ENCODE measurements around the gene ACVR1.
A peak's percentile ranks its signal among the peaks of the same experiment; 100 is the strongest.

The ACVR1 gene

GRCh38 chr2:157876066-157876785, at the start of gene ACVR1:
Gene ACVR1 (minus strand): TSS chr2:157876330. CDS start chr2:157799493, 76,837 bp downstream.
- peak; percentile 19 to 71 (median 49) for DNase-seq

DNA sequence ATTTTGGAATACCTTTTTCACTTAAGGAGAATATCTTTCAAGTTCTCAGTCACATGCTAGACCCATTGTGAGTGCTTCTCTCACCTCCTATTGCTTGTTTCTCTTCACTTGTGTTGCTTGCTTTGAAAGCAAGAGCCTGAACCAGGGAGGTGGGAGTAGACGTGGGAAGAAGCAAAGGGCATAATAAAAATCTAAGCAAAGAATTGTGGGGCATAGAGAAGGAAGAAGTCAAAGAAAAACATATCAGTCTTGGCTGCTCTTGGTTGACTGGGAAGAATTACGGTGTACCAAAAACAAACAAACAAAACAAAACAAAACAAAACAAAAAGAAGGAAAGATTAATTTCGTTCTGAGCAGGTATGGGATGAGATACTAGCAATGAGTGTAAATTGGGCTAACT, 48.9 kb upstream of the ACVR1 start:
- no peak for DNase-seq

- DNase-seq = no peak
Measured at GRCh38 chr2:157923598-157924217, 47.6 kb upstream of the ACVR1 start.

GRCh38 chr2:157922815-157923214, 46.7 kb upstream of the ACVR1 start:
- DNase-seq = no peak

- DNase-seq = no peak
Measured at GRCh38 chr2:157922336-157922735, 46.2 kb upstream of the ACVR1 start.

DNA sequence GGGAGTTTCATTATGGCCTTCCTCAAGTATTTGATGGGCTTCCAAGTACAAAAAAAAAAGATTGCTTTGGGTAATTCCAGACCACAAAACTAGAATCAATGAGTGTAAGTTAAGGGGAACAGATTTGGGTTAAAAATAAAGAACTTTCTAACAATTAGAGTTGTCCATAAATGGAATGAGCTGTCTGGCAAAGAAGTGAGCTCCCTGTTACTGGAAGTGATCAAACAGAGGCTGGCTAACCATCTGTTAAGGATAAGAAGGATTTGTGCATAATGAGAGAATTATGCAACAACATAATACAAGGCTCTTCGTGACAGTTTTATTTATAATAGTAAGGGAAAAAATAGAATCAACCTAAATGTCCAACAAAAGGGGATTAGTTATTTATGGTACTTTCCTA, 44.6 kb upstream of the ACVR1 start:
- no peak for DNase-seq

- no peak for DNase-seq
Measured at GRCh38 chr2:157919181-157919580, 43.1 kb upstream of the ACVR1 start.

DNA sequence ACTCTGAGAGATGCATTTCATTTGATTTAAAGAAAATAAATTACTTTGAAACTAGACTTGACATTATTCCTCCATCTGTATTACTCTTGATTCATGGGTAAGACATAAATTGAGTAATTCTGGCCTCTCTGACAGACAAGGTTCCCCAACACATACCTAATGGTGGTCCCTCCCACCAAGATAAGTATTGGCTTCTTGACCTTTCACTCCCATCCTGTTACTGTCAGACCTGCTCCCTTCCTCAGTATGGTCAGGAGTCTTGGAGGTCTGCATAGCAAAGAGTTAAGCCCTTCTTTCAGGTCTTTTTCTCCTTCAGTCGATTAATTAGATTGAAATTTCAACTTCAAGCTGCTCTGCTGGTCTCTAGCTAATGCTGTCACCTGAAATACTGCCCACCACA, 42.2 kb upstream of the ACVR1 start:
- no peak for DNase-seq

- no peak for DNase-seq
Measured at GRCh38 chr2:157911750-157912149, 35.6 kb upstream of the ACVR1 start.

DNA sequence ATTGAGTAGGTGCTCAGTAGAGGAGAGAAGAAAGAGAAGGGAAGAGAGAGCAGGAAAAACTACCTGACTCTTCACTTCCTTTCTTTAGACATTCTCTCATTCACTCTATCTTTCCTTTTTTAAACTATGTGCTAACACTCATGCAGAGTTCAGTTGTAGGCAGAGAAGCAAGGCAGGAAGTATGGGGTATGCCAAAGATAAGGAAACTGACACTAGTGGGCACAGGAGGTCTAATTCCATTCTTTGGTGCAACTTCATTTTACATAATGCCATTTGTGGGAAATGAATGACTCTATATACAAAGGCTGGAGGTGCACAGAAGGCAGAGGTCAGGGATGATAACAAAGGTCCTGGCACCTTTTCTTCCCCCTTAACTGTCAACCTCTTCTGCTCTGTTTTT, 35.1 kb upstream of the ACVR1 start:
- DNase-seq = no peak

- no peak for DNase-seq
Measured at GRCh38 chr2:157905092-157905491, 29.0 kb upstream of the ACVR1 start.

DNA sequence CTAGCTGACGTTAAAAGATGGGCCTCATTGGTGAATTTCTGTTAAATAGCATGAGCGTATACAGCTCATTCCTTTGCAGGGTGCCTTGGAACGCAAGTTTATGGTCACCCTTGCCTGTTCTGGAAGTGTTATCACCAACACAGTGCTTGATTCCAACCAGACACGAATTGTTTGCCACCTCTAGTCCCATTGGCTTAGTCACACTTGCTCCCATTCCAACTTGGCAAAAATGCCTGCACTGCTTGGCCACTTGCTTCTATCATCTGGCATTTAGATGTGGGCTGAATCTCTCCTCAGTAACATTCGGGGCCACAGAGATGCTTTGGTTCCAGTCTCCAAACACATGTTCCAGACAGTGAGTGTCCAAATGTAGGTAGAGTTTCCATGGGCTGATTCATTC, 27.5 kb upstream of the ACVR1 start:
- no peak for DNase-seq

DNA sequence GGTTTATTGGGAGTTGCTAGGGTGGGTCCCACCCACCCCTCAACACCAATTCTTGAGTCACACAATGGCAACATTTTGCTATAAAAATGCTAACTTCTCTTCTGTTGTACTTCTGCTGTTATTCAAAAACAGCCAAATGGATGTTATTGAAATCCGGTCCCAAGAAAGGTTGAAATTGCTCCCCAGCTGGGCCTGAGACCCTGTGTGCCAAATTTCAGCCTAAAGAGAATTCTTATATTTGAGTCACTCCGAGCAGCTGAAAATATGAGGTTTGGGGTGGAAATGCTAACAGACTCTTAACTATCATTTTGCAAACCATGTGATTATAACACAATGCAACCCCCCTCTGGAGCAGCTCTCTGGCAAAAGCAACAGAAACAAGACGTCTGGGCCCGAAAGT, 27.0 kb upstream of the ACVR1 start:
- DNase-seq = no peak

DNA sequence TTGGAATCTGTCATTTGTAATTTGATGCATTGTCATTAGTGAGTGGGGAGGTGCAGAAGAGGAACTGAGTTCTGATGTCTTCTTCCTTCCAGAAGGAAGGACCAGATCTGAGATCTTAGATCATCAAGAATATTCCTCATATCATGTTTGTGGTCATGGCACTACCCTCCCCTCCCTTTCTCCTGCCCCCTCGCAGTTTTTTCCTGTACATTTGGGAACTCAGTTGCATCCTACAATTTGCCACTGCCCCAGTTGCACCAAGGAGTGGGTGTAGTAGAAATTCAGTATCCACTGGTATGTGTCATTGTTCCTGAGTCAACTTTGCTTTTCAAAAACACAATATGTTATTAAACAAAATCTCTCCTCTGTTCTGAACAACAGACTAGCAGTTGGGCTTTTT, 26.6 kb upstream of the ACVR1 start:
- no peak for DNase-seq

- no peak for DNase-seq
Measured at GRCh38 chr2:157901325-157901724, 25.2 kb upstream of the ACVR1 start.

DNA sequence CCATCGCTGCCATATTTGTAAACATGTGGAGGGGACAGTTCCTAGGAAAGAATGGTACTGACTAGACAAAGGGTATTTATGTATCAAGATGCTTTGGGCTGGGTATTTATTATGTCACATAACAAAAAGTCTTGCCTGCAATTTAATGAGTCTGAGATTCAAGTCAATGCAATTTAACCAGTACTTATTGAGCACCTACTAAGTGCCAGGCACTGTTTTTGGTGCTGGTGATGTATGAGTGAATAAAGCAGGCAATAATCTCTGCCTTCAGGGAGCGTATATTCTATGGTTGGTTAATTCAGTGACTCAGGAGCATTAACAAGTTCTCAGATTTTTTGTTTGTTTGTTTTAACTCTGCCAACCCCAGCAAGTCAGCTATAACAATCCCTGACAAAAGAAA, 24.6 kb upstream of the ACVR1 start:
- DNase-seq = no peak

DNA sequence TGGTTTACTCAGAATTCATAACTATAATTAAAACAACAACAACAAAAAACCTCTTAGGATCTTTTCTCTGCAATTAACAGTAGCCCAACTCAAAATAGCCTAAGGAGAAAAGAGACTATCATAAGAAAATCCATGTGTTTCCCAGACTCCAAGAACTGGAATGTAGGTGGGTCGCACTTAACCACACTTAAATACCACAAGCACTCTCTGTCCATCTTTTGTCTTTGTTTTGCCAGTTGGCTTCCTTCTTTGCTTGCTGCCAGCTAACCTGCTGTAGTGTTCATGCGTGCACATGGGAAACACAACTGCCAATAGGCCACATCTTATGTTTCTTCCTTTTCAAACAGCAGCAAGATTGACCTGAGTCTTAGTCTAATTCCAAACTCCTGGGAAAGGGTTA, 24.1 kb upstream of the ACVR1 start:
- DNase-seq = no peak

DNA sequence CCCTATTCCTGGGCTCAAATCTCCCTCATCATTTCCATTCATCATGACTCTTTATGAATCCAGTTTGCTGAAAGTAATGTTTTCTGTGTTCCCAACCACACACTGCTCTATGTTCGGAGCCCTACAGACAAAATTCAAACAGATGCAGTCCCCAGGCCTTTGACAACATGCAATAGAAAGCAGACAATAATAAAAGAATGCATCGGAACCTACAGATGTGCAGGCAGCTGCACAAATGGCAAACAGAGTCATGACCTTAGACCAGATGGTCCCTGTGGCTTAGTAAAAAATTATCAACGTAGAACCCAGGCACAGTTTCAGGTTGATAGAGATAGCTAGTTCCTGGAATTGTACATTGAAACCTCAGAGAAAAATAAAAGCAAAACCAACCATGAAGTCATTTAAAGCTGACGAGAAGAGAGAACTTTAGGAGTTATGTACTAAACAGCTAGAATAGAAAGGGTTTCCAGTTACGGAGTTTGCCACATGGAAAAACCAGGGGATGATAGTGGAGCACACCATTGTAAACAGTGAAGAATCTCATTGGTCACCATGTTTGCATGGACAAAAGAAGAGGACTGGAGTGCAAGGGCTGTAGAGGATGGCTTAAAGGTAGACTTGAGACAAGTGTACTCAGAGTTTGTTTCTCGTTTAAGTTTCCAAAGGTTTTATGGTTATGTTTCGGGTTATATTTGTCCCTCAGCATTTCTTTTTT, 23.2 kb upstream of the ACVR1 start:
- DNase-seq = no peak

DNA sequence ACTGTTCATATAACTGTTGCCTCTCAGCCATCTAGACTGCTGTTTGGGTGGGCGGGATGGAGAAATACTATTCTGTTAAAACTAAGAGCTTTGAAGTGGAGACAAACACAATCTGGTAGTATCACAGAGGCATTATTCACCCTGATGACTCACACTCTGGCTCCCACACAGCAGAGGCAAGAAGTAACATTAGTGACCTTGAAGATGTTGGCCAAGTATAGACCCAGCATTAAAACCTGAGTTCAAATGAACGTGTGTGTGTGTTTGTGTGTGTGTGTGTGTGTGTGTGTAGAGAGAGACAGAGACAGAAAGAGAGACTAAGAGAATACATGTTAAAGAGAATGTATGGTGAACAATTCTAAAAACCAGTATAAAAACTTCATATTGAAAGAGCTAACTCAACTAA, 22.5 kb upstream of the ACVR1 start:
- DNase-seq = peak in 2 of 4 experiments; percentile 8 to 31

- DNase-seq = peak in 3 of 4 experiments; percentile 3 to 14 (median 4)
Measured at GRCh38 chr2:157897106-157897971, 21.2 kb upstream of the ACVR1 start.

GRCh38 chr2:157895531-157895930, 19.4 kb upstream of the ACVR1 start:
- no peak for DNase-seq

GRCh38 chr2:157894694-157895435, 18.7 kb upstream of the ACVR1 start:
- no peak for DNase-seq

Measured in activated naive CD4-positive, alpha-beta T cell (primary cell).